ENCODE data around the gene TTC12.
"Not testable (repeated sequence)": the region's sequence is repeated elsewhere in the genome, so short reads cannot be mapped to it uniquely, and the experiment has no call there.

The TTC12 gene

DNA sequence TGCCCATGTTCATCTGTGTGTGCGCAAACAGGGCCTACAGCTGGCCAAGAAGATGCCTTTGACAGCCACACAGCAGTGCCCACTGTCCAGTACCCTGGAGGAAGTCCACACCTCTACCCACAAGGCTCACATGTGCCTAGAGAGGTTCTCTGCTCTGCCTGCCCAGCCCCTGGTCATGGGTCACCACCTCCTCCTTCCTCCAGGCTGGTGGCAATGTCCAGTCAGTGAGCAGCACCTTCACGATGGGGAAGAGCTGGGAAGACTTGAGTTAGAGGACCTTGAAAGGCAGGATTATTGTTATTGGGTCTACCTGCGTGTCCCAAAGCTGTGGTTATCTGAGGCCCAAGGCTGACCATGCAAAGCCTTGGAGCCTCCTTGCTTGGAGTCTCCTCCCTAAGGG, 28.4 kb upstream of the TTC12 start:
- no peak for DNase-seq

DNA sequence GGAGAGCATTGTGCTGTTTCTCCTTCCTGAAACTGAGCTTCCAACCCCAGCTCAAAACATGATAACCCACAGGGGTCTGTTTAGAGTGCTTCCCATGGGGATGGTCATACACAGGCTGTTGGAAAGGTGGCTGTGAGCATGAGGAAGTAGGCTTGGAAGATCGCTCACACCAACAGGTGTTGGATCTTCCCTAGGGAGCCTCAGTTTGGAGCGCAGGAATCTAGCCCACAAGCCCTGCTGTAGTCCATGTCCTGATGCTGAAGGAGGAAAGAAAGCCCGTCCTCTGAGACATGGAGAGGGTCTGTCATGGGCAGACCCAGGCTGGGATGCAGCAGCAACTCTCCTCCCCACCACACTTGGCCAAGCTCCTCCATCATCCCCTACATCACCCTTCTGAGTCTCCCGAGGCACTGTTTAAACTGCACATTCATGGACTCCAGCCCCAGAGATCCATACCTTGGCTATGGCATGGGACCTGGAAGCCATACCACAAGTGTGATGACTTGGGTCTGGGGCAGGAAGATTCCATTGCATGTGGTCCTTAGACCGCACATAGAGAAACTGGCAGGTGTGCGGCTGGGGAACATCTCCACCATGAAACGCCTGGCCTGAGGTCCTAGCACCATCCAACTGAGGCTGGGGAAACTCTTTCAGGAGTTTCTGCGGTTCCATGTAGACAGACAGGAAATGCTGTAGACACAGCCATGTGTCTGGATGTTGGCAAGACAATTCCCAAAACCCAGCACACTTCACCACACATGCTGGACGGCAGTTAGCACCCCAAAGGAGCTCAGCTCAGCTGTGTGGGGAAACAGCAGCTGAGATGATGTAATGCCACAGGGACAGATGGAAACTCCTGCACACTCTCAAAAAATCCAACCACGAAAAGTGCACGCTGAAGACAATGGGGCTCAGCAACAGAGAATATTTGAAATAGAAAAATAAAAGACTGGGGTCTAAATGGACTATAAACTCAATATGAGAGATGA, 27.6 kb upstream of the TTC12 start:
- no peak for DNase-seq

DNA sequence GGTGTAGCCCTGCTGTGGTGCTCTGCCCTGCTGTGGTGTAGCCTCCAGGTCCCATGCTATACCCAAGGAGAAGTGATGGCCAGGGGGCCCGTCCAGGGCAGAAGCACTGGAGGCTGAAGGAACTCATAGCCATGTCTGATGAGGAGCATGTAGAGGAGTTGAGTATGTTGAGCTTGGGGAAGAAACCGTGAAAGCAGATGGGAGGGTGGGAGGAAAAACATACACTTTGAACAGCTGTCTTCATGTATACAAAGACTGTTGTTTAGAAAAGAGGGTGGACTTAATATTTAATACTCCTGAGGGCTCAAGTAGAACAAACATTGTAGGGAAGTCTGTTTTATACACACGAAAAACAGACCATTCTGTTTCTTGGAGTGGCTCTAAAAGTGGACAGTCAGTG, 26.6 kb upstream of the TTC12 start:
- DNase-seq = no peak

DNA sequence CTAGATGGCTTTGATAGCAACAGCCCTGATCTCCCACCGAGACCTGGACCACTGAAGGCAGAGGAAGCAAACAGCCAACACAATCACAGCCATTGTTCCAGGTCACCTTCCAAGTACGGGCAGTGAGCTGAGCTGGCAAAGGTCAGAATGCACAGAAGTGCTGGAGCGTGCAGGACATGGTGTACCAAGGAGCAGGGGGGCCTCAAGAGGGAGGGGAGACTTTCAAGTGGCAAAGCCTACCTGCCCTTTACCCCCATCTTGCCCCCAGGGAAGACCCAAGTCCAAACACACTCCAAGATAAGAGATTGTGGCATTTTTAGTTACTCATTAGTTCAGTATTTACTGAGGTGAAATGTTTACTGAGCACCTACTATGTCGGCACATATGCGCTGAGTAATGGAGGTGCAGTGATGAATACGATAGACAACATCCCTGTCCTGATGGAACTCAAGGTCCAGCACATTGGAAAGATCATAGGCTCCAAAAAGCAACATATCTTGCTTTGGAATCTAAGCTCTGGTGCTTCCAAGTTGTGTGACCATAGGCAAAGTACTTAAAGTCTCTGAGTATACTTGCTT, 26.0 kb upstream of the TTC12 start:
- DNase-seq = no peak

DNA sequence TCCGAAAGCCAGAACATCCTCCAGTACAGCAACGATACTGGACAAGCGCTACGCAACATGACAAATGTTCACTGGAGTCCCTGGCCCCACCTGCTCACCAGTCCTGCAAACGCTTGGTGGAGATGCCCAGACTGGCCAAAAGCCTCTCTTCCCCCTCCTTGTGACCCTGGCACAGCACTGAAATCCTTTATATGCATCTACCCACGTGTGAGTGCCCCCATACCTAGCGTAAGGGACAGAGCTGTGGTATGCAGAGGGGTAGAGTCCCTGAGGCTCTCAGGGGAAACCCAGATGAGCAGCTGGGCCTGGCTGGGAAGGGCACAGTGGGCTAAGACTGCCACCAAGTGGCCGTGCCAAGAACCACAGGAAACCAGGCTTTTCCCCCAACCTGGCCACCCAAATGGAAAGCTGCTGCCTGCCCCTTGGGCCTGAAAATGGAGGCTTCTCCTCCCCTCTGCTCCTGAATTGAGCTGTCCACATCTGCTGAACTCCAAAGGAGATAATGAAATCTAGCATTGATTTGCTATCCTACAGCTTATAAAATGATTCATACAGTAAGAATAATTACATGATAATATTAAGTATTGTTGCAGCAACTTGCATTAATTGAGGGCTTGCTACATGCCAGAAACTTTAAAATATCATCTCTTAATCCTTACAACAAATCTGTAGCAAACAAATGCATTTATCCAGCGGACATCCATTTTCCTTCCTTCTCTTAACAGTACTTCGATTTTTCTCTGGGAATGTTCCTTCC, 24.8 kb upstream of the TTC12 start:
- DNase-seq = no peak

DNA sequence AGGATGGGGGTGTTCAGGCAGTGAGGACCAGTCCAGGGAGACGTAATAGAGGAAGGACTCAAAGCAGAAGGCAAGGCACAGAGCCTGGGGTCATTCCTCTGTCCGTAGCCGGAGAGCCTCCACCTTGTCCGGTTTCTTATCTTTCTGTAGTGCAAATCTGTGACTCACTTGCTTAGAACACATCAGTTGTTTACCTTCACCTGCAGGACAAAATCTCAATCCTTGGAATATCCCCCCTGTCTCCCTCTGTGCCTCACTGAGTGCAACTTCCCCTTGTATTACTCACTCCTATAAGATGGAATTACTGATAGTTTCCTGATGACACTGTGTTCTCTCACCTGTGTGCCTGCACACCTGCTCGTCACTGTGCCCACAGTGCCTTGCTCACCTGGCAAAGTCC, 20.4 kb upstream of the TTC12 start:
- DNase-seq = no peak

DNA sequence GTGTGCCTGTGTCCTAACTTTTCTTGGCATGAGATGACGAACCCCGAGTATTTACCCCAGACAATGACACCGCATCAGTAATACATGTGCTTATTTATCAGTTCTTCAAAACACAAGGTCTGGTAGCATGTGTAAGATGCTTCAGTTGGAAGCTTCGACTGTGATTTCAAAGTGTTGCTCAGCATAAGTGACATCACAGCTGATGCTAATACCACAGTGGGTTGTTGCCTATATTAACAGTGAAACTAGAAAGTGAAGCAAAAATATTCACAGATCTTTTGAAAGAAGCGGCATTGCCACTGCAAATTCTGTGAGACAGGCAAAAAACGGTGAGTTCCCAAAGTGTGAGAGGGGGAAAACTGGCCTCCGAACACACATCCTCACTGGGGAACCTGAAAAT, 18.4 kb upstream of the TTC12 start:
- DNase-seq = no peak

DNA sequence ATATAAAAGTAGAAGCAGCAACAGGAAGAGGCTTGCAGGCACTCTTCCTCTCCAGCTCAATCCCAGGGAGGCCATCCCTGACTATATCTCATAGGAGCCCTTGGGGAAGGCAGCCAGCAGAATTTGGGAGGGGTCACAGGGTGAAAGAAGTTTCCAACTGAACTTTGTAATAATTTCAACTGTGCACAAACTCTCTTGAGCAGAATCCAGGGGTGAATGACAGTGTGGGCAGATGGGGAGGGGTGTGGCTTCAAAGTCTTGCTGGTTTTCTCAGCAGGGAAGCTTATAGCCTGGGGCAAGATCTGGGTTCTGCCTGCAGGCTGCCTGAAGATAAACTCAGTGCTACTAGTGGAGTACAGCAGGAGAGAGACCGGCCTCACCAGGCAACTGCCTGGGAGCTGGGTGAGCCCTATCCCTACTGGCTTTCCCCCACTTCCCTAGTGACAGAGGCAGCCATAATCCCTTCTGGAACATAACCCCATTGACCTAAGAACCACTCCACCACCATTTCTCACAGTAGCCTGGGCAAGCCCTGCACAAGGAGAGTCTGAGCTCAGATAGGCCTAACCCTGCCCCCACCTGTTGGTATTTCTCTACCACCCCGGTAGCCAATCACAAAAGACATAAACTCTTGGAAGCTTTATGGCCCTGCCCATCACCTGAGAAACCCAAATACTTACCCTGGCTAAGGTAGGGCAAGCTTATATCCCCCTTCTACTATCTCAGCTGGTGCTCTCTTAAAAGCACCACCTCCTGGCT, 17.8 kb upstream of the TTC12 start:
- no peak for DNase-seq

DNA sequence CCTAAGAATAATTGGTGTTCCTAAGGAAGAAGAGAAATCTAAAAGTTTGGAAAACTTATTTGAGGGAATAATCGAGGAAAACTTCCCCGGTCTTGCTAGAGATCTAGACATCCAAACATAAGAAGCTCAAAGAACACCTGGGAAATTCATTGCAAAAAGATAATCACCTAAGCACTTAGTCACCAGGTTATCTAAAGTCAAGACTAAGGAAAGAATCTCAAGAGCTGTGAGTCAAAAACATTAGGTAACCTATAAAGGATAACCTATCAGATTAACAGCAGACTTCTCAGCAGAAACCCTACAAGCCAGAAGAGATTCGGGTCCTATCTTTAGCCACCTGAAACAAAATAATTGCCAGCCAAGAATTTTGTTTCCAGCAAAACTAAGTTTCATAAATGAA, 15.9 kb upstream of the TTC12 start:
- DNase-seq = not testable (repeated sequence)

DNA sequence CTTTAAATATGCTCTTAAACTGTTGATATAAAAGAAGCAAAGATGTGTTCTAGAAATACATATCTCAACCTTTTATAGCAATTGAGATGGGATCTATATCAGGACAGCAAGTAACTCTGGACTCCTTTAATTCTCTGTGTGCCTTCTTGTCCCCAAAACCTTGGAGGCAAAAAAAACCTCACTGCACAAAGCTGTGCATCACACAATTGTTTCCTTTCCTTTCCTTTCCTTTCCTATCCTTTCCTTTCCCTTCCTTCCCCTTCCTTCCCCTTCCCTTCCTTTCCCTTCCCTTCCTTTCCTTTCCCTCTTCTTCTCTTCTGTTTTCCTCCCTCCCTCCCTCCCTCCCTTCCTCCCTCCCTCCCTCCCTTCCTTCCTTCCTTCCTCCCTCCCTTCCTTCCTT, 9.5 kb upstream of the TTC12 start:
- DNase-seq = no peak

DNA sequence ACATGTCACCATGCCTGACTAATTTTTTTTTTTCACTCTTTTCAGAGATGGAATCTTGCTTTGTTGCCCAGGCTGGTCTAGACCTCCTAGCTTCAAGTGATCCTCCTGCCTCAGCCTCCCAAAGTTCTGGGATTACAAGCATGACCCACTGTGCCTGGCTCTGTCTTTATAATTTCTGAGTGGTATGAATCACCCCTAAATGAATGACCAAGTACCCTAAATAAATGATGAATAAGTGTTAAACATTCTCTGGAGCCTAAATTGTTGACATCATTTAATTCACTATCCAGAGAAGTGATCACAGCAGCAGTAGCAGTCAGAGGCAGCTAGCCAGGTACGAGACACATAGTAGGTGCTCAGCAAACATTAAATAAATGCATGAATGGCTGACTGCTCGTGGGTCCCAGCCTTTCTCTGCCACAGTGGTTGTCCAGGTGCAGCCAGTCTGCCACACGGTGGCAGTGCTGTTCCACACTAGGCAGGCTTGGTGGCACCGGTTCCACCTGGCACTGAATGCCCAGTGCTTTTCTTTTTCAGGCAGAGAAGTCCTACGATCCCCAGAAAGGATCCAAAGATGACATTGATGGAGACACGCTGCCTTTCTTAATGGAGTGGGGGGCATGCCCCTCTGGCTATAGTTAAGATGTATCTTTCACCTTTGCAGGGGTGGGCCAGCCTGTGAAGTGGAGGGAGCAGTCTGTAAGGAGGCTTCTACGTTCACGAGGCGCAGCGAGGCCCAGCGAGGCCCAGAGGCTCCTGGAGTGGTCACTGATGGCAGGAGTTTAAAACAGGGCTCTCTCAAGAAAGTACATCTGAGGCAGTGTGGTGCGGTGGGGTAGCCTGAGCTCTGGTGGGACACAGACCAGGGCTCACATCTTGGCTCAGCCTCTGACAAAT, 8.7 kb upstream of the TTC12 start:
- no peak for DNase-seq

DNA sequence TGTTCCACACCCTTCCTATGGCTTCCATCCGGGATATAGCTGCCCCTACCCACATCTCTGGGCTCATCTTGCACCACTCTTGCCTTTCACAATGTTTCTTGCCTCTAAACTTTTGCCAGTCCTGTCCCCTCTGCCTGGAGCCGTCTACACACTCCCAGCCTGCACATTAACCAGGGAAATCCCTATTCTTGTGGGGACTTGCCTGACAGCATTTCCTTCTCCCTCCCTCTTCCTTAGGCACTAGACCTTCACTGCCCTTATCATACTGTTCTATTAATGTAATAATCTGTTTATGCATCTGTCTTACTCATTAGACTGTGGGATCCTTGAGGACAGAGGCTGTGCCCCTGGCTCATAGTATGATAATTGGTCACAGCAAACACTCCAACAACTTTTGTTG, 5.8 kb upstream of the TTC12 start:
- DNase-seq = no peak

DNA sequence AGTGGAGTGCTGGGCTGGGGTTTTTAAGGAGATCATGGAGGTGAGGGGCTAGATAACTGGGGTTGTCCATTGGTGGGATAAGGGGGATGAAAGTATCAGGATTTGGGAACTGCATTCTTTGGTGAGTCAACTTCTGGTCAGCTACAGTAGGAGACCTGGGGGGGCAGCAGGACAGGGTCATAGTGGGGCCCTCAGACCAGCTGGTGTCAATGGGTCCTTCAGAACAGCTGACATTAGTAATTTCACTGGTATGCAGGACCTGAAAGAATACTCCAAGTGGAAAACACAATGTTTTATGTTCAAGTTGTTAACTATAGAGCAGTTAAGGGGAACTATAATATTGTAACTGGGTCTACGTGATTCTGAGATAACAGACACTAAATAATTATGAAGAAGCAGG, 2.8 kb upstream of the TTC12 start:
- DNase-seq = no peak

DNA sequence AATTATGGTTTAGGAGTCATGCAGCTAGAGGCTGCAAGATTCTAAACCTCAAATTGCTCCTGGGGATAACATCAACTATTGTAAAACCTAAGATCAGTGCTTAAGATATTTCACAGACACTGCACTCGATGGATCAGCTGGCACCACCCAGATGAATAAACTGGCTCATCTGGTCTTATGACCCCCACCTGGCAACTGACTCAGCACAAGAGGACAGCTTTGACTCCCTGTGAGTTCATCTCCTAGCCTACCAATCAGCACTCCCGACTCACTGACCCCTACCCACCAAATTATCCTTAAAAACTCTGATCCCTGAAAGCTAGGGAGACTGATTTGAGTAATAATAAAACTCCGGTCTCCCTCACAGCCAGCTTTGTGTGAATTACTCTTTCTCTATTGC, 782 bp upstream of the TTC12 start:
- no peak for DNase-seq

DNA sequence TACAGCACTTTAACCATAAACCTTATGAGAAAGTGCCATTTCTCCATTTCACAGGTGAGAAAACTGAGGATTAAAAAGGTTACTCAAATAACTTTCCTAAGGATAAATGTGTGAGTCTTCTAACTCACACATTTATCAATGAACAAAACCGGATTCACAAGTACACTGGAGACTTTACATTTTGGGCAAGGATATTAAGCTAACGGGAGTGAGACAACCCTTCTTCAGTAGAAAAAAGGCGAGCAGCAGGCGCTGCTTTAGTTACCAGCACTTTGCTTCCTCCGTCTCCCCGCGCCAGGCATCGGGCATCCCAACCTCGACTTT, 356 bp upstream of the TTC12 start:
- DNase-seq = no peak

DNA sequence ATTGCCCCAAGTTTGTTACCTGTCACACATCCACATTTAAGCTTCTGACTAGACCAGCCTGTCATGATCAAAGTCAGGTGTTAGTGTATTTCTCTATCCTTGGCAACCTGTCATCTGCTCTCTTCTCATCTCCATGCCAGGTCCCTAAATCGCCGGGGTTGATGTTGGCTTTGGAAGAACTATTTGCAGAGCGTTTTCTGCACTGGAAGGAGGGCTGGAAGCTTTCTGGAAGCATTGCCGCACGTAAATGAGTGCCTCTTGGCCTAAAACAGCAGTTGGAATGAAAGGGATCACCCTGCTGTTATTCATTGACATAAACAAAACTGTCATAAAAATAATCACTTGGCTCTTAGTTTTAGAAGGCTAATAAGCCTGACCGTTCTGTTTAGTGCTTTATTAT, 1.4 kb downstream of the TTC12 start:
- DNase-seq = no peak

DNA sequence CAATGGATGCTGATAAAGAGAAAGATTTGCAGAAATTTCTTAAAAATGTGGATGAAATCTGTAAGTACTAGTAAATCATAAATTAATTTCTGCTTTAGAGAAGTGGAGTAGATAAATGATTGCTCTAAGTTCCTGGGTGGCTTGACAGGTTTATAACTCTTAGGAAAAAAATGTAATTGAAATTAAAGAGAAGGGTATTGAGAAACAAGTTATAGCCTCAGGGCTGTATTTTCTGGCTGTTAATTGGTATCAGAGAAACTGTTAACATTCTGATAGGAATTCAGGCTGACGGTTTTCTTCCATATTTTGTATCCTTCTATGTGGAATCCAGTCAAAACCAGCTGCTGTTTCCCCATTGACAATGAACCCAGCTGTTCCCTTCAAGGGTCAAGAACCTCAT, 1.9 kb downstream of the TTC12 start:
- no peak for DNase-seq

DNA sequence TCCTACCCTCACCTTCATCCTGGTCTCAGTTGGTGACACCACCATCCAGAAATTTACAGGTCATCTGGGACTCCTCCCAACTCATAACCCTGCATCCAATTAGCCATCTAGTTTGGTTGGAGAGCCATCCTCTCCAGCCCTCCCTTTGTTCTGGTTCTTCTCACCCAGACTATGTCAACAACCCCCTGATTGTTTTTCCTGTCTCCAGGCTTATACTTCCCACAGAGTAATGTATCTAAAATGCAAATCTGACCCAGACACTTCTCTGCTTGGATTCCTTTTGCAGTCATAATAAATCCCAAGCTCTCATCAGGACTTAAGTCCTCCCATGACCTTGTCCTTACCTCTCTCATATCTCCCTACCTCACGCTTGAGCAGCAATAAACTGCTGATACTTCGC, 3.0 kb downstream of the TTC12 start:
- no peak for DNase-seq

DNA sequence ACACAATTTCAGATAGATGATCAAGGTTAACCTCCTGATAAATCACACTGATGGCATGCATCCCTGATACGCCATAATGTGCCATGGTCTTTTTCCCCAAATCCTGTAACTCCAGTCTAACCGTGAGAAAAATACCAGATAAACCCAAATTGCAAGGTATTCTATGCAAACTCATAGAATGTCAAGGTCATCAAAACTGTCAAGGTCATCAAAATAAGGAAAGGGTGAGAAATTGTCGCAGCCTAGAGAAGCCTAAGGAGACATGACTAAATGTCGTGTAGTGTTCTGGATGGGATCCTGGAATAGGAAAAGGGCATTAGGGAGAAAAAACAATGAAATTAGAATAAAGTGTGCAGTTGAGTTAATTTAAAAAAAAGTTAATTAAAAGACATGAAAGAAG, 4.7 kb downstream of the TTC12 start:
- DNase-seq = no peak

DNA sequence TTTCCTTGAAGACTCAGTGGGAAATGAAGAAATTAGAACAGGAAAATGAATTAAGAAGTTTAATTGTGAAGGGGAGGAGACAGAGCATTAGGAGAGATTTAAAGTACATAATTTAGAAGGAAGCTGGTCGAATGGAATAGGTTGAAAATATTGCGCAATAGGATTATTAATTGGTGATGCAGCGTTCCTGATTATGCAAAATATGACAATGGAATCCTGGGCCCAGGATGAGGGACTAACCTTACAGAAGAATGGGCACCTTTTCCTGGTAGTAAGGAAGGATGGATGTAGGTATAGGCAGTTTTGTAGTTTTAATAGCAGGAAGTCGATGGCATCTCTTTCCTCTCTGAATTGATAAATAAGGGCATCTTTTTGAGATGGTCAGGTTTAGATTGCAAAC, 7.8 kb downstream of the TTC12 start:
- DNase-seq = no peak

DNA sequence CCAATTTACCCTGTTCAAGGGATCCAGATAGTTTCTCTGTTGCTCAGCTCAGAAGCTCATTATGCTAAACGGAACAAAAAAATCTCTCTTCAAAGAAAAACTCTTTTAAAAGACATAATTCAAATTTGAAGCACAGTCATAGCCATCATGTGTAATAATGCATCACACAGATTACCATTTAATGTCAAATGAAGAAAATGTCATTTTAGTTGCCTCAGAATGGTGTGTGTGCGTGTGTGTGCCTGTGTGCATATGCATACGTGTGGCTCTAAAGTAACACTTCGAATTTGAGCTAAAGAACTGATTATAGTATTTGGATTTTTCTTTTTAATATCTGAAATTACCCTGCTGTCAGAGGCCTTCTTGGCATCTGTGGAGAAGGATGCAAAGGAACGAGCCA, 9.9 kb downstream of the TTC12 start:
- DNase-seq = no peak

DNA sequence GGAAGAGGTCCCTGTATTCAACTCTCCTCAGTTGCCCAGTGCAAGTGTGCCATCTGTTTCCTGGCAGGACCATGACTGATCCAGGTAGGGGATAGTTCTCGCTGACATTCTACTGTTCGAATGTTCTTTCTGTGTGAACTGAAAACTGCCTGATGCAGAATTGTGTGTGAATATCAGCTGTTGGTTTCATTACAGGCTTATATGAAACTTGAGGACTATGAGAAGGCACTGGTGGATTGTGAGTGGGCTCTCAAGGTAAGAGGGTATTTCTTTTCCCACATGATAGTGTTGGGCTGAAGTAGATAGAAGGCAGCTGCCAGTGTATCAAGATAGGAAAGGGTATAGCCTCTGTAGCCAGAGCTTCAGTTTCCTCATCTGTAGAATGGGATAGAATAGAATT, 15.3 kb downstream of the TTC12 start:
- DNase-seq = no peak

All from NCI-H1694 treated with DMSO at 0.1 percent for 48 hours (cell line).